OCI-LY7 (cell line): ENCODE measurements around the gene GZMM. TPM values are rescaled to one million over a fixed set of nuclear protein-coding genes. Genes with fewer than 3 reads are reported as not detected.

Experiments used
- BruUV-seq: library from RNA; stranded (reverse); fragments of 400-500 nt; replicated peaks from 2 replicates; lab custom pipeline; 2021; lab: Mats Ljungman, UMichigan
- CTCF ChIA-PET: fragments of 300-600 bp; sonication (Branson Sonifier 250); formaldehyde crosslinking; loops from one replicate; lab custom pipeline; 2022; ENCODE audit warnings: antibody characterized with exemption; ENCODE audit not compliant: unreplicated experiment; lab: Charles Lee
- POLR2A ChIA-PET: fragments of 300-600 bp; sonication (Branson Sonifier 250); formaldehyde crosslinking; loops from one replicate; lab custom pipeline; 2022; ENCODE audit warnings: antibody characterized with exemption; lab: Charles Lee
- DNase-seq: peaks from one replicate; pipeline ENCODE4 v3.0.0-alpha.2; 2015; ENCODE audit warnings: low spot score
- H2AFZ ChIP-seq: fragments of 200-600 bp; sonication (generic), shearing (Covaris generic); 2 replicates; pipeline ENCODE4 v1.6.1; 2014; ENCODE audit warnings: mild to moderate bottlenecking, antibody characterized with exemption, low read length, moderate library complexity
- H3K27ac ChIP-seq: fragments of 200-600 bp; sonication (generic); 2 replicates; pipeline ENCODE4 v1.5.1; 2014; ENCODE audit warnings: mixed run types, low read depth, mild to moderate bottlenecking, moderate library complexity, low read length, inconsistent platforms; ENCODE audit not compliant: poor library complexity, severe bottlenecking
- H3K36me3 ChIP-seq: fragments of 200-600 bp; sonication (generic); 2 replicates; pipeline ENCODE4 v1.6.1; 2014; ENCODE audit warnings: mild to moderate bottlenecking, antibody characterized with exemption, low read length, moderate library complexity, mixed read lengths; ENCODE audit not compliant: insufficient read depth
- H3K4me1 ChIP-seq: fragments of 200-600 bp; sonication (generic); 2 replicates; pipeline ENCODE4 v1.5.1; 2014; ENCODE audit warnings: mild to moderate bottlenecking, low read length; ENCODE audit not compliant: insufficient read depth, poor library complexity, severe bottlenecking
- H3K4me2 ChIP-seq: fragments of 200-600 bp; sonication (generic); 2 replicates; pipeline ENCODE4 v1.6.1; 2014; ENCODE audit warnings: mild to moderate bottlenecking, low read length
- H3K4me3 ChIP-seq: fragments of 200-600 bp; sonication (generic); 2 replicates; pipeline ENCODE4 v1.5.1; 2014; ENCODE audit warnings: mild to moderate bottlenecking, low read depth, low read length; ENCODE audit not compliant: poor library complexity, severe bottlenecking
- H3K79me2 ChIP-seq: fragments of 200-600 bp; sonication (generic); 2 replicates; pipeline ENCODE4 v1.6.1; 2016; ENCODE audit warnings: low read depth, mild to moderate bottlenecking, low read length, moderate library complexity, mixed read lengths; ENCODE audit not compliant: insufficient read depth
- H3K9me2 ChIP-seq: fragments of 200-600 bp; sonication (generic); 2 replicates; pipeline ENCODE4 v1.6.1; 2016; ENCODE audit warnings: mild to moderate bottlenecking, low read length, mixed read lengths; ENCODE audit not compliant: insufficient read depth
- H3K9me3 ChIP-seq: fragments of 200-600 bp; sonication (generic); 2 replicates; pipeline ENCODE4 v1.6.1; 2014; ENCODE audit warnings: mild to moderate bottlenecking, mixed run types, low read length, mixed read lengths
- H4K20me1 ChIP-seq: fragments of 200-600 bp; sonication (generic); 2 replicates; pipeline ENCODE4 v1.6.1; 2014; ENCODE audit warnings: mild to moderate bottlenecking, antibody characterized with exemption, low read length, moderate library complexity, mixed read lengths; ENCODE audit not compliant: insufficient read depth
- CTCF ChIP-seq: fragments of 200-600 bp; sonication (generic); conservative IDR thresholded peaks from 2 replicates; pipeline ENCODE4 v1.5.1; 2014; ENCODE audit warnings: mild to moderate bottlenecking, antibody characterized with exemption, low read length, moderate library complexity, mixed read lengths
- EZH2phosphoT487 ChIP-seq: fragments of 200-600 bp; sonication (generic); IDR thresholded peaks from 2 replicates; pipeline ENCODE4 v1.6.1; 2018; ENCODE audit warnings: low read depth, borderline replicate concordance, mild to moderate bottlenecking, mixed run types, antibody characterized with exemption, low read length, moderate library complexity, mixed read lengths
- intact Hi-C: fragments of 100-400 bp; cut with micrococcal nuclease; formaldehyde crosslinking; loops from one replicate; pipeline ENCODE4 v1.10.0; 2022; ENCODE audit not compliant: unreplicated experiment
- total RNA-seq, 2 experiments: library from RNA; depleted of rRNA in 1 of 2; stranded (reverse); fragments of >200 nt in 1 of 2; shearing (Covaris generic) in 1 of 2; gene quantifications; 2 replicates each; pipeline ENCODE4 v1.2.3, GENCODE V29; 2014 to 2022

Gene GZMM
- total RNA-seq, 2 experiments from 2014 or later, result not detected

DNA sequence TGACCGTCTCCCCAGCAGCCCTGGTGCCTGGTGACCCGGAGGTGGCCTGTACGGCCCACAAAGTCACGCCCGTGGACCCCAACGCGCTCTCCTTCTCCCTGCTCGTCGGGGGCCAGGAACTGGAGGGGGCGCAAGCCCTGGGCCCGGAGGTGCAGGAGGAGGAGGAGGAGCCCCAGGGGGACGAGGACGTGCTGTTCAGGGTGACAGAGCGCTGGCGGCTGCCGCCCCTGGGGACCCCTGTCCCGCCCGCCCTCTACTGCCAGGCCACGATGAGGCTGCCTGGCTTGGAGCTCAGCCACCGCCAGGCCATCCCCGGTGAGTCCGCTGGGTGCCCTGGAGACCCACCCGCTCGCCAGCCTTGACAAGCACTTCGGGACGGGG, 45.4 kb upstream of the GZMM start:
- DNase-seq, result no peak
- Histone ChIP-seq H3K36me3 (no peaks in the 10 kb centered on the region), H3K4me3 (no peak overlapping the region), H3K79me2 (no peaks in the 10 kb centered on the region), H2AFZ (no peak overlapping the region), H4K20me1 (no peaks in the 10 kb centered on the region), H3K27ac (no peak overlapping the region), H3K9me3 (no peaks in the 10 kb centered on the region), H3K4me1 (peaks cover 6% of the 10 kb centered on the region), H3K9me2 (no peaks in the 10 kb centered on the region), H3K4me2 (no peak overlapping the region)
- BruUV-seq, result no TSS peak
- intact Hi-C loops, result no loop called here
- CTCF ChIA-PET, result no interaction called here
- TF ChIP-seq CTCF, result no peak
- POLR2A ChIA-PET, result no interaction called here

GRCh38 chr19:498977-499623, 44.8 kb upstream of the GZMM start:
- no peaks in the 10 kb centered on the region for H3K9me2 ChIP-seq
- no peaks in the 10 kb centered on the region for H3K79me2 ChIP-seq
- no peaks in the 10 kb centered on the region for H4K20me1 ChIP-seq
- H3K9me3 ChIP-seq, result no peaks in the 10 kb centered on the region
- H3K4me3 ChIP-seq, result no peak overlapping the region
- no peak overlapping the region for H3K27ac ChIP-seq
- H3K4me2 ChIP-seq, result no peak overlapping the region
- no peaks in the 10 kb centered on the region for H3K36me3 ChIP-seq
- ChIA-PET CTCF (no interaction called here), POLR2A (no interaction called here)
- TF ChIP-seq CTCF, result no peak
- TF ChIP-seq EZH2phosphoT487, result no peak
- no peak overlapping the region for H2AFZ ChIP-seq
- intact Hi-C loops, result no loop called here
- no TSS peak for BruUV-seq
- DNase-seq, result no peak
- H3K4me1 ChIP-seq, result peaks cover 6% of the 10 kb centered on the region

DNA sequence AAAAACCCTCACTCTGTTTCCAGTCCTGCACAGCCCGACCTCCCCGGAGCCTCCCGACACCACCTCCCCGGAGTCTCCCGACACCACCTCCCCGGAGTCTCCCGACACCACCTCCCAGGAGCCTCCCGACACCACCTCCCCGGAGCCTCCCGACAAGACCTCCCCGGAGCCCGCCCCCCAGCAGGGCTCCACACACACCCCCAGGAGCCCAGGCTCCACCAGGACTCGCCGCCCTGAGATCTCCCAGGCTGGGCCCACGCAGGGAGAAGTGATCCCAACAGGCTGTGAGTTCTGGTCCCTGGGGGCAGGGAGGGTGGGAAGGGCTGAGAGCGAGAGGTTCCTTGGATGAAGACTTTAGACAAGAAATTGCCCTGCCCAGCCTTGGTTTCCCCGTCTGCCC, 42.2 kb upstream of the GZMM start:
- DNase-seq, result no peak
- TF ChIP-seq CTCF (no peak), EZH2phosphoT487 (no peak)
- H3K36me3 ChIP-seq, result no peaks in the 10 kb centered on the region
- no peak overlapping the region for H2AFZ ChIP-seq
- H4K20me1 ChIP-seq, result no peaks in the 10 kb centered on the region
- no TSS peak for BruUV-seq
- H3K9me3 ChIP-seq, result no peaks in the 10 kb centered on the region
- ChIA-PET CTCF (no interaction called here), POLR2A (no interaction called here)
- H3K4me2 ChIP-seq, result no peak overlapping the region
- no peak overlapping the region for H3K27ac ChIP-seq
- H3K9me2 ChIP-seq, result no peaks in the 10 kb centered on the region
- no peaks in the 10 kb centered on the region for H3K79me2 ChIP-seq
- no peak overlapping the region for H3K4me3 ChIP-seq
- H3K4me1 ChIP-seq, result peaks cover 12% of the 10 kb centered on the region
- intact Hi-C loops, result no loop called here
